Fibroblast of skin of abdomen (primary cell): ENCODE data around the gene ACVR1.

Experiments
- DNase-seq: peaks from one replicate; pipeline ENCODE4 v3.0.0-alpha.2; 2013

Gene ACVR1

DNA sequence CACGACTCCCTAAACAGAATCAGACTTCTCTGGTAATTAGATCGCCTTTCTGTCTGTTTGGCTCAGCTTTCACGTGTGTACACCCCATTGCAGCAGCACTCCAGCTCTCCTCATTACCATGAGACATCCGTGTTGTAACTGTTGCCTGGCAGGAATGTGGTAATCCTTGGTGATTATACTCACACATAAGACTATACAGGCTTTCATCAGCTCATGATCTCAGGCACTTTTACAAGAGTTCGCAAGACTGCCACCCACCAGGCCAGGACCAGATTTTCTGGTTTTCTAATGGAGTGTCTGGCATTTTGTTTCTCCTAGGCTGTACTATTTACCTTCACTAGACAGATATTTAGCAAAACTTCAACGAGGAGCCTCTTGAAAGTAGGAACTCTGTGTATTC, 50.2 kb downstream of the ACVR1 start:
- DNase-seq = peak; percentile 72

GRCh38 chr2:157822993-157823392, 53.1 kb downstream of the ACVR1 start:
- peak; percentile 51 for DNase-seq

DNA sequence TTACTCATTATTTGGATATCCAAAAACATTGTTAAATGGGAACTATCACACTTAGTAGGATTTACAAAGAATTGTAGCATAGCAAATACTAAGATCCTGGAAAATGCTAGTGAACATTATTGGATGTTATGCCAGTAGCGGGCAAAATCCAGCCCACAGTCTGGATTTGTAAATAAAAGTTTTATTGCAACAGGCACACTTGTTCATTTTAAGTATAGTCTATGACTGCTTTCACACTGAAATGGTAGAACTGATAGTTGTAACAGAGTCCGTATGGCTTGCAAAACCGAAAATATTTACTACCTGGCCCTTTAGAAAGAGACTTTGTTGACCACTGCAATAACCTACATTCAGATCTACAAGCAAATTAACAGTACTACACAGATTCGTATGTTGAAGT, 53.6 kb downstream of the ACVR1 start:
- no peak for DNase-seq

DNA sequence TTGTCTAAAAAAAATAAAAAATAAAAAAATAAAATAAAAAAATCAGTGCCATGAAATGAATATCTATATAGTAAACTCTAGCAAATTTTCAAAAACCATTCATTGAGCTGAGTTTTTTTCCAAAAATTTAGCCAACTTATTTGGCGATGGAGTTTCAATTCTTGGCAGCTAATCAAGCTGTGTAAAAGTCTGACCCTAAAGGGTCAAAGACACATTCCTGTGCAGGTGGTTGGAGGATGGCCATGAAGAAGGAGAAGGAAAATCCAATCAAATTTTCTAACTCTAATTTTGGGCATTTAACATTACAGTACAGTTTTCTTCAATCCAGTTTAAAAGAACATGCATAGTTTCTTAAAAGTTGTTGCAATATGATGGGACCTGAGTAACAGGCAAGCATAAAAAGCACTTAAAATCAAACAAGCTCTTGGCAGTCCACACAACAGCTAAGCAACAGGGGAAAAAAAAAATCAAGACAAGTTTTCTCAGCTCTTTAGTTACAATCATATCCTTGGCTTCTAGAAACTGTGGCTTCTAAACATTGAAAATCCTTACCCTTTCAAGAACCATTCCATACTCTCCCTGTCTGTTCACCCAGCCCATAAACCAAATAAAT, 54.5 kb downstream of the ACVR1 start:
- DNase-seq = no peak

DNA sequence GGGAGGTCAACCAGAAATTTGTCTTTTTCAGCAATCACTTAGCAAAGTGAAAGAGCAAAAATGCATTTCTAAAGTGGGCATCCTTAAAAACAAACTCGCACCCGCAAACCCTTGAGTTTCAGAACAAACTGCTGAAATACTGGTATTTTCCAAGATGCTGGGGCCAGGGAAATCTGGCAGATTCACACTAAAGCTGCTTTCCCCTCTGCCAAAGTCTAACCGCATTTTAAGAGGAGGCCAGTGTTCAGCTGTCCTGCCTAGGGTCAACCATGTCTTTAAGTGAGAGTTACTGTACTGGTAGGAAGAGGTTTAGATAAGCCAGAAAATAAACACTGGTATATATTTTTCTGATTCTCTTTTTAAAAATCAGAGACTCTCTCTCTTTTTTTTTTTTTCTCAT, 55.9 kb downstream of the ACVR1 start:
- DNase-seq = no peak

DNA sequence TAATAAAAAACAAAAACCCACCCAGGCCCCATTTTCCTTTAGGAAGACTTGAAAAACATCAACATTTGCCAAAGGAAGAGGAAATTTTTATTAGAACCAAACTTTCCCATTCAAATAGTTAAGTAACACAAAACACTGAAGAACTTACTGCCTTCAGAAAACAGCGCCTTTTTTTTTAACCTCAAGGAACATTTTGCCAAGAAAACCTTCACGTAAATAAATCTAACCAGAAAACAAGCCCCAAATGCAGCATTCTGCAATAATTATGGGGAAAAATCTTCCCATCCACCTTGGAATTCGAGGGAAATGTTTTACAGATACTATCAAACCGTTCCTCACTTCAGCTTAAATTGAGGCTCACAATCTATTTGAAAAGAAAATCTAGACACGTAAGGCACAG, 56.4 kb downstream of the ACVR1 start:
- no peak for DNase-seq

DNA sequence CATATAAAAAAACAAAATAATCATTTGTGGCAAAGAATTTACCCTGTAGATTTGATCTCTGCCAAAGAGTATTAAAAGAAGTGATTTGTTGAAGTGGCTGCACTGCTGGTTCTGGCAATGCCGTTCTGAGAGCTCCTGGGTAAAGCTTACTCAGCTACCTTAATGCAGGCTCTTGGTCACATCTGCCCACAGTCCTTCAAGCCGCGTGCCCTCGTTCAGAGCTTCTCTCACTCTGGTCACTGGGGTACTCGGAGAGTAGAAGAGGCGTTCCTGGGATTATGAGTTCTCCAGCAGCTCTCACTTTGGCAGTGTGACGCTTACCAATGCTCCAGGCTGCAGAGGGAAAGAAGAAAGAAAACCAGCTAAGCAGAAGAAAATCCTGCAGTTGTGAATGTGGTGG, 57.9 kb downstream of the ACVR1 start:
- no peak for DNase-seq

DNA sequence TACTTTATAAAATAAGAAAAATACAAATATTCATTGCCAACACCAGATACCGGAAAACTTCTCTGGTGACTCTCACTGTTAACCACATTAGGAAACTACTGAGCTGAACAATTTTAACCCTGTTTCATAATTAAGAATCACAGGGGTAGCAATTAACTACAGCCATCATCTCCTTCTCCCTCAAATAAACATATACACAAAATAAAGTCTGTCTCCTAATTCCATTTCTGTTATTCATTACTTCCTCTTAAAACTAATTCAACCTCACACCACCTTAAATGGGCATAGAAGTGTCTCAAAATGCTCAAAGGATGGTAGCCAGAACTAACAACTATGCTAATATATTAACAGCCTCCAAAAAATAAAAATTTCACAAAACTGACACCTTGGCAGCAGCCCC, 60.7 kb downstream of the ACVR1 start:
- DNase-seq = peak; percentile 27

DNA sequence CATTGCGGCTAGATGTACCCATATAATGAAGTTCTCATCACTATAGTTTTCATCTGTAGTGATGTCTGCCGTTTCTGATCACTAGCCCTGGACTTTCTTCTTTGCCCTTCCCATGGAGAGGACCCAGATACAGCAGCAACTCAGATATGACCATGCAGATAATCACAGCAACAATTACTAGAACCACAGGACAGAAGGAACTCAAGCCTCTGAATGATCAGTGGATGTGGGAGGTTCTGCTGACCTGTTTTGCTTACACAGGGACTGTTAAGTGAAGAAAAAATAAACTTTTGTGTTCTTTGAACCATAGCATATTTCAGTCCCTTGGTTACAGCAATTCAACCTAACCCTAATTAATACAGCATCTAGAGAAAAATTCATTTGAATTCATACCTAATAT, 62.7 kb downstream of the ACVR1 start:
- no peak for DNase-seq

- DNase-seq = no peak
Observed at GRCh38 chr2:157810037-157810436, 66.1 kb downstream of the ACVR1 start.

GRCh38 chr2:157809212-157809611, 66.9 kb downstream of the ACVR1 start:
- peak; percentile 75 for DNase-seq

- no peak for DNase-seq
Observed at GRCh38 chr2:157808421-157808820, 67.7 kb downstream of the ACVR1 start.

GRCh38 chr2:157806426-157807077, 69.6 kb downstream of the ACVR1 start:
- DNase-seq = no peak

GRCh38 chr2:157805519-157805918, 70.6 kb downstream of the ACVR1 start:
- no peak for DNase-seq

DNA sequence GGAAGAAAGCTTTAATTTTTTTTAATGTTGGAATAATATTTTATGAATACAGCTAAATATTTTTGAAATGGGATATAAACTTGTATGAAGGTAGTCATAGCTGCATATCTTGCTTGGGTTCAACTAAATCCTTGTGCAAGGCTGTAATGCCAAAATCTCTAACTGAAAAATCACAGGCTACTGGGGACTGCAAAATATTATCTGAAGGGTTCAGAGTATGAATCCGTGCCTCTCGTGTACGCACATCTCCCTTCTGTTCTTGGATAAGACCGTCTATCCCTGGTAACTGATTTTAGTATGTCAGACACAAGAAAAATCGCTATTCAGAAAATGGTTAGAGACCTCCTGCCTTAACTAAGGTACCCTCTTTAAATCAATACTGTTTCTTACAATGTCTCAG, 71.8 kb downstream of the ACVR1 start:
- no peak for DNase-seq

- DNase-seq = no peak
Observed at GRCh38 chr2:157803952-157804351, 72.2 kb downstream of the ACVR1 start.

DNA sequence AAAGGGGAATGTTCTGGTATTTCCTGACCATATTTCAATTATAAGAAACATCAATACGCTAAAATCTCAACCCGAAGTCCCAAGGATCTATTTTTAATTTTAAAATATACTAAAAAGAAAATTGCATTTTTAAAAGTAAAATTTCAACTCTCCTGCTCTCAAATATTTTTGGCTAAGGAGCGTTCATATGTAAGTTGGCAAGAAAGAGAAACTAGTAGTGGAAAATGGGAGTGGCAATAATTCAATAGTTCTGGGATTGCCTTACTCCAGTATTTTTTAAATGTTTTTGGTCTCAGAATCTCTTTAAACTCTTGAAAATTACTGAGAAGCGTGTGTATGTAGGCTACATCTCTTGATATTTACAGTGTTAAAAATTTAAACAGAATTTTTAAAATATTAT, 72.7 kb downstream of the ACVR1 start:
- no peak for DNase-seq

DNA sequence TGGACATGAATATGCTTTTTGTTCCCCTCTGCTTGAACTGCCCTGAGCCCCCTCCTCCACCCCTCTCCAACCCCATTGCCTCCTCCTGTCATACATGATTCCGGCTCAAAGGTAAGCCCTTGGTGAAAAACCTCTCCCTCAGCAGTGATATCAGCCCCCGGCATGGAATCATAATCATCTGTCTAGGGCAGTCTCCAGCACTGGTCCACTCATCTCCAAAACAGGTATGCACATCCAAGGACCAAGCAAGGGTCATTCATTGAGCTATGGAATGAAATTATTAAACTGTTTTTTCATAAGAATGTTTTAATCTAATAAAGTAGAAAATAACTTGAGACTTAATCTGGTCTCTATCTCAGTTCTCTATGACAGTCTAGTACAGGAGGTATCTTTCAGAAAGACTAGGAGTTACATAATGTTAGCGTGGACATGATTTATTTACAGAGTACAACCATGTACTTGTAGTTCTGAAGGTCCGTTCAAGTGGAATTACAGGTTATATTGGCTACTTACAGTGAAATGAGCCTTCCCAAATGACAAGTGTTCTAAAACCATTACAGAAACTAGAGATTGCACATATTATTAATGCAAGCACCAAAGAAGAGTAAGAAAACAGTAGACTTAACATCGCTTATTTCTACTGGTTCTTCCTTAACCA, 75.2 kb downstream of the ACVR1 start:
- DNase-seq = no peak

GRCh38 chr2:157793053-157793612, 83.0 kb downstream of the ACVR1 start:
- no peak for DNase-seq

DNA sequence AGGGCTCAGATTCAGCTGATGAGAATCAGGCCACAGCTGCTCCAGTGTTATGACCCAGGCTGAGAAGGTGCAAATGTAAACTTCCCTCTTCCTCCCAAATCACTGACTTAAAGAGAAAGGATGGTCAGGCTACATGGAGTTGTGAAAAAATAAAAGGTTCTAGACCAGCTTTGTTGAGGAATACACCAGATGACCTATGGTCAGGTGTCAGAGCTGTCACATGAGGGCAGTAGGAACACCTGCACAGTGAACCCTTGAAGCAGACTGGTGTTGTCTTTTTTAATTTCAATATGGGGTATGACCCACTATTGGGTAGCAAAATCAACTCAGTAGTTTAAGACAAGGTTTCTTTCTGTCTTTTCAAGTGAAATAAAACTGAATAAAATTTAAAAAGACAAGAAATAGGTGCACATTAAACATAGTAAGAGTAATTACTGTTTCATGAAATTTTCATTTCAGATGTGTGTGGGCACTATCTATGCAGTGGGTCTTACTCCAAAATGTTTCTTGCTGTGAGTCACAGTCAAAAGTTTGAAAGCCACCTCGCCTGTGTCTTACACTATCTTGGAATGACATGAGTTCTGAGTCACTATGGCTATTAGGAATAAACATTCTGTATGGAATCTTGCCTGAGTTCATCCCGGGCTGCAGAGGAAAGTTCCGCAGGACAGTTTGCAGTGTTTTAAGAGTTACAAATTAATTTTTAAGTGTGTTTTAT, 83.6 kb downstream of the ACVR1 start:
- DNase-seq = peak; percentile 74

GRCh38 chr2:157790780-157791179, 85.3 kb downstream of the ACVR1 start:
- no peak for DNase-seq

DNA sequence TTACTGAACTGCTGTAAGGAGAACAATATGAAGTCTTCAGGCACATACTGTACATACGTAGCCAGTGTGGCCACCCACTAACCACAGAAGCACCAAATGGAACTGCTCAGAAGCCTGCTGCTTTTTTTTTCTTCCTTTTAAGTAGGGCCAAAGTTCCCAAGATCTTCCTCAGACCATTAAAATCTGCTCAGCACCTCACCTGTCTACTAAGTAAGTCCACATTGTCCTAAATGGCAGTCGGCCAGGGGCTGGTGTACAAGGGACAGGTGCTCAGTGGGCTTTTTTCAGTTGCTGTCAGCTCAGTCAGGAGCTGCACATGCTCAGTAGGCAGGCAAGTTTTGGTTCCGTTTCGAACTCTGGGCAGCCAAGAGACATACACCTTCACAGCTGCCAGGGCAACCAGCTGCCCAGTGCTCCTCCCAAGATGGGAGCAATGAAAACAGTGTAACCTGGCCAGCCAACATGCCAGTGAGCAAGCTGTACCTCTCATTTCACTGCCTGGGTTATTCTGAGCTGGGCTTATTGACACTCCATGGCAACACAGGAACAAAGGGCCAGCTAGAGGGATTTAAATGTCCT, 86.1 kb downstream of the ACVR1 start:
- DNase-seq = no peak

- no peak for DNase-seq
Observed at GRCh38 chr2:157789256-157789655, 86.9 kb downstream of the ACVR1 start.
